ENCODE measurements around the gene GRM4.

GRM4 gene

DNA sequence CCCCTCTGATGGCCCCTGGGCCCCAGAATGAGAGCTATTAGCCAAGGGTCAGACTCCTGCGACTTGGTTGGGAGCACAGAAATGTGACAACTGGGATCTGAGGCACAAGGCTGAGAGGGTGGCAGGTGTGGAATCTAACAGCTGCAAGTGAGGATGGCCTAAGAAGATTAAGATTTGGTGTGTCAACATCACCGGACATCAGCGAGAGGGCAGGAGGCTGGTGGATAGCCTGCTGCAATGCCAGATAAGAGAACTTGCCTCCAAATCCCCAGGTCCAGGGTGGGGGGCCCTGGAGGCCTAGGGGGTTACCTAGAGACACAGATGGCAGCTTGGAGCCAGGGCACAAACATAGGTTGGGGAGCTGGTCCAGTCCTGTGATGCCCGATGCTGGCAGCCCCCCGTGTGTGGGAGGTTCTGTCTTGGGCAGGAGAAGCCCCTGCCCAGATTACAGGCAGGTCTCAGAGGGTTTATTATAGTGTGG lies 155.8 kb downstream of the GRM4 start:
- no peak for DNase-seq

DNA sequence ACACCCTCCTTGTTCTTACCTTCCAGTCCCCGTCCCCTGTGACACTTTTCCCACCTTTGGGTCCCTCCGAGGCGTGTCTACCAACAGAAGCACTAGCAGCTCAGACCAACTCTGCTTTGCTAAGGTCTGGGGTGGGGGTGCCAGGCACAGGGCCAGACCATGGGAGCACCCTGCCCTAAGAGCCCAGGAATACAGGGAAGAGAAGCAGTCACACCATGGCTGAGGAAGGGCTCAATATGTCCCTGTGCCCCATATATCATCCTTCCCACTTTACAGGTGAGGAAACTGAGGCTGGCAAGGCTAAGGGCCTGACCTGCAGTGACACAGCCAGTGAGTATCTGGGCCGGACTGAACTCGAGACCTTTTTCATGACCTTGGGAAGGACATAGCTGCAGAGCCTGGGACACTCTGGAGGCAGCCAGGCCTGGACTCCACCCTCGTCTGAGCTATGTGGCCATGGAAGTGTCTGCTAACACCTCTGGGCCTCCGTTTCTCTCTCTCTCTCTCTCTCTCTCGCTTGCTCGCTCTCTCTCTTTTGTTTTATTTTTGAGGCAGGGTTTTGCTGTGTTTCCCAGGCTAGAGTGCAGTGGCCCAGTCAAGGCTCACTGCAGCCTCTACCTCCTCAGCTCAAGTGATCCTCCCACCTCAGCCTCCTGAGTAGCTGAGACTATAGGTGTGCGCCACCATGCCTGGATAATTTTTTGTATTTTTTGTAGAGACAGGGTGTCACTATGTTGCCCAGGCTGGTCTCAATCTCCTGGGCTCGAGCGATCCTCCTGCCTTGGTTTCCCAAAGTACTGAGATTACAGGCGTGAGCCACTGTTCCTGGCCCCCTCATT lies 156.7 kb downstream of the GRM4 start:
- no peak for DNase-seq

DNA sequence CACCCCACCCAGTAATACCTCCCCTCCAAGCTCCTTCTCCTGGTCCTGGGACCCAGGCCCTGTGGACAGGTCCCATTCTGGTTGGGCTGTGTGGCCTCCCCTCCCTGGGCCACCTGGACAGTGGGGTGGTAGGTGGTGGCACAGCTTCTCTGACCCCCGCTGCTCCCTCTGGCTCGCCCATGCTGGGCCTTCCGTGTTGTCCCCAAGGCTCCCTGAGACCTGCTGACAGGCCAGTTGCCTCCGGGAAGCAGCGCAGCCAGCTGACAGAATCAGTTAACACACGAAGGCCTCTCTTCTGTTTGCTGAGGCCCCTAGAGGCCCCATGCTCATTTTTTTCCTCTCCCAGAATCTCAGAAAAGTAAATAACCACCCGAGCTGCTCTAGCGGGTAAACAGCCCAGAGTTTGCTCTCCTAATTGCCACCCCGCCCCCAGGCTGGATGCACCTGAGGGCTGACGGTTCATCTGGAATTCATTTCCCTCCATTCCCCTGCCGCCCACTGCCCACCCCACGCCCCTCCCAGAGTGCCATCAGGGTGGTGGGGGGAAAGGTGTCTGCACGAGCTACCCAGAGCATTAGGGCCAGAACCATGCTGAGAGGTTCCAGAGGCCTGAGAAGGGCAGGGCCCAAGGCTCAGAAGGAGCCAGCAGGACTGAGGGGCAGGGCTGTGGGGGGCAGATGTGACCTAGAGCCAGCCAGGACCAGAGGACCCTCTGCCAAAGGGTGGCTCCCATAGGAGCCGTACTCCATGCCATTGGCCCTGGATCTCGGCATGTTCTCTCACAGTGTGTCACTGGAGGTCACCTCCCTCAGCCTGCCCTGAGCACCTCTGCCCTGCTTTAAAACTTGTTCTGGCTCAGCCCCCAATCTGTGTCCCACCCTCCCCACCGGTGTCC lies 157.5 kb downstream of the GRM4 start:
- no peak for DNase-seq

DNA sequence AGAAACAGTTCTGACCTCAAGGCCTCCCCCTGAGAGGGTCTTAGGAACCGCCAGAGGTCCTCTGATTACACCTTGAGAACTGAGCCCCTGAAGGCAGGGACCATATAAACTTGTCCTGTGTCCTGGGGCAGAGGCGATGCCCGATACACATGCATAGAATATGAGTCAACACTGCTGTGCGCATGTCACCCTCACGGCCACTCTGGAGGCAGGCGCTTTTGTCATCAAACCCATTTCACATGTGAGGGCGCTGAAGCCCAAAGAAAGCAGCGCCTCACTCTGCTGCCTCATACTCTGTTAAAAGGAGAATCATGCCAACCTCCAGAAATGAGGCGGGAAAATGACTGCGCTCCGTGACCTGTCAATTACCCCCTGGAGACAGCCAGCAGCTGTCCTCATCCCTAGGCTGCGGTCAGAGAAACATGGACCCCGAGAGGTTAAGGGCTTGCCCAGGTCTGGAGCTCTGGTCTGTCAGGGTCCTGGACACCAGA lies 158.3 kb downstream of the GRM4 start:
- no peak for DNase-seq

DNA sequence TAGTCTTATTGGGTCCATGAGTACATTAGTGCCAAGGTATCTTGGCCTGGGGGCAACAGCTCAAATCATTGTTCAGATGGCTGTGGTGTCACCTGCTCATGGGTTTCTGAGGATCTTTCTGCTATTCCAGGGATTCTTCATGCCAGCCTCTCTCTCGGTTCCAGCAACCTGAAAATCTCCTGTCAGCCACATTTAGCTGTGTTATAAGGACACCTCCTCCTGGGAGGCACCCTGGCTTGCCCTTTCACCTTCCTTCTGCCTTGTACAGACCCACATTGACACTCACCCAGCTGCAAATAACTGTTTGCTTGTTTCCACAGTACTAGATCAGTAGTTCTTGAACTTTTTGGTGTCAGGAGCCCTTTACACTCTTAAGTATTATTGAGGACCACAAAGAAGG lies 159.9 kb downstream of the GRM4 start:
- DNase-seq, result no peak

DNA sequence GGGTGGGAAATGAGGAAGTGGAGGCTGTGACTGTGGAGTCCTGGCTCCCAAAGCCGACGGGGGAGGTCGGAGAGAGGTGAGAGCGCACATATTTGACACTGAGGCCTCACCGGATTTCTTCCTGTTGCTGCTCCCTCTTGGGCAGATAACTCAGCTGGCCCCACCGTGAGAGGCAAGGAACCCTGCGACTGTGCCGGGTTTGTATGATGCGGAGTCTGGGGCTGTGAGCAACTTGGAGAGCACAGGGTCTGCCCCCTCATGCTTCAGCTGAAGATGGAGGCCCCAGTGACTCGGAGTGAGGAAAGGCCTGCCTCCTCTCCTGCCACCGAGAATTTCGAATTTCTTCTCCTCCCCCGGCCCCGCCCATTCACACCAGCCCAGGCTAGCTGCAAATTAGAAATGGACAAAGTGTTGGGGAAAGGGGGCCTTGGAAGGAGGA lies 160.6 kb downstream of the GRM4 start:
- no peak for DNase-seq

DNA sequence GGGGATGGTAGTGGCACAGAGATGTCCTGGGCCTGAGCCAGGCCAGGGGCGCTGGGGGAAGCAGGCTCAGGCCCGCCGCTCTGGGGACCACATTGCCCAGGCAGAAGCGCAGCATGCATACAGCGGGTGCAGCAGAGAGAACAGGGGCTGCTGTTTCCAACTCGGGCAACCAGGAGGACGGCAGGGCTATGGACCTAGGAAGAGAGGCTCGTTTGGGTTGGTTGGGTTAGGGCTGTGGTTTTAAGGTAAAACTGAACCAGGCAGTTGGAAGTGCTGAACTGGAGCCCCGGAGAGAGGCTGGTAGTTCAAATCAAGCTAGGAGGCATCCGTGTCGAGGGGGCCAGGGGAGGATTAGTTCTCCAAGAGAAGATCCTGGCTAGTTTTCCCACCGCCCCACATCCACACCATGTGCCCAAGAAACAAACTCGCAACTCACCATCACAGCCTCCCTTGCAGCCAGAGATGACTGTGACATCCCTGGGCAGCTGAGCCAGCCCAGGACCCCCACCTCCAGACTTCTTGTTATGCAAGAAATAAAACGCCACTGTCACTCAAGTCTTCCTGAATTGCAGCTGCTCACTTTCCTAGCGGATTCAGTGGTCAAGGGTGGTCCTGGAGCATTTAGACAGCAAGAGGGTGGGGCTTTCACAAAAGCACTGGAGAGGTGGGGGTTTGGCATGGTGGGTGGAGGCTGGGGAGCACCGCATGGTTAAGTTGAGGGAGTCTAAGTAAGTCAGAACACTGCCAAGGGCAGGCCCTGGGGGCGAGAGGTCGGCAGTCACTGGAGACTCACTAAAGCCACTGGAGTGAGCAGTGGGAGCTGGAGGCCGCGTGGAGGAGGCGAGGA lies 161.2 kb downstream of the GRM4 start:
- no peak for DNase-seq

DNA sequence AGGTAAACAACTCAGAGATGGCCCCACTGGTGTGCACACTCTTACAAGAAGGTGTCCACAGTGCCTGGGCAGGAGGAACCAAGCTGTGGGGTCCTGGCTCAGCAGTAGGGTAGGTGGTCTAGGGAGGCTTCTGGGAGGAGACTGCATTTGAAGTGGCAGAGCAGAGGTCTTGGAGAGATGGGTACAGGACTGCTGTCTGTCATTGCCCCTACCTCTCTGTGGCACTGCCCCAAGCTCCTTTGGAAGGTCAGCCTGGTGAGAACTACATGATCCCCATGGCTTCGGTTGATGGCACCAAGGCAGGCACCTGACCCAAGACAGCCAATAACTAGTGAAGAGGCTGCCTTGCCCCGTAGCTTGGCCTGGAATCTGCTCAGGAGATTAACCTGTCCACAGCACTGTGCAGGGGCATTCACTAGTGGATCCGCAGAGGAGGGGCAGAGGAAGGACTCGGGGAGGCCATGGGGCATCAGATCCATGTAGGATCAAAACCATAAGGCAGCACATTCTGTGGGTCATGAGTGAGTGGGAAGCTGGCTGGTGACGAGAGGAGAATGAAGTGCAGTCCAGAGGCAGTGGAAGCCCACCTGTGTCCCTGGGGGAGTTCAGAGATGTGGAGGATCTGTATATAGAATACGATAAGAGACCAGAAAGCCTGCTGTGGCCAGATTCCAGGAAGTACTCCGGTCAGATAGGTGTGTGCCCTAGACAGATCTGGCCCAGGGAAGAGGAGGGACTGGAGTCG lies 162.0 kb downstream of the GRM4 start:
- no peak for DNase-seq

DNA sequence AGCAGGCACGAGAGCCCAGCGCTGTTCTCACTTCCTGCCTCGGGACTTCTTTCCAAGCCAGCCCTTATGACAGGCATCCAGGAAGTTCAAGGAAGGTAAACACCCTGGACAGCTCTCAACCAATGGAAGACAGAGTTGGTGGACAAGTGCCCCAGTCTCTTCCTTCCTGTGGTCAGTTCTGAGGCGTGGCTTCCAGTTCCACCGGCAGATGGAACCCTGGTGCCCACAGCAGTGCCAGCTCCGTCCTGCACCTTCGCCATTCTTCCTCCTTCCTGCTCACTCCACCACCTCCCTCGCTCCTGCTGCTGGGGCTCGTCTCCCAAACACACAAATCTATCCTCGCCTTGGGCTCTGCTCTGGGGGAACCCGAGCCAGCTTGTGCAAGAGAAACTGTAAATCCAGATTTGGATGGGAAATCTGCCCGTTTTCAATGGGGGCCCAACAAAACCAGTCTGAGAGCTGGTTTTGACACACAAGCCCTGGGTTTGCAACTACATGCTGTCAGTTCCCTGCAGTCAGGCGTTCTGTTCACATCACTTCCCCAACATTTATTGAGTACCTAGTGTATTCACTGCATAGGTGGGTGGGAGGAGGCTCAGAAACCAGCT lies 162.7 kb downstream of the GRM4 start:
- no peak for DNase-seq

DNA sequence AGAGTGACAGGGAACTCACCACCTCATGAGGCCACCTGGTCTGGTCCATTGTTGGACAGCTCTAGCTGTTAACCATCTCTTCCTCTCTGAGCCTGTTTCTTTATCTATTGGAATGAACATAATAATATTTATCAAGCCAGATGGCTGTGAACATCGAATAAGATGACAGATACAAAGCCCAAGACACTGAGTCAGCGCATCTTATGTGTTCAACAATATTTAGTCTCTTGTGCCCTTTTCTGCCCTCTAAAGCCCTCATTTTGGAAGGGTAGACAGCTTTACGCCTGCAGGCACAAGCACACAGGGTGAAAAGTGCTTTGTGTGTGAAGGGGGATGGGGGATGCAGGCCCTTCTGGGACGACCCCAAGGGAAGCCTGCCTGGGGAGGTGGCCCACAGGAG lies 164.0 kb downstream of the GRM4 start:
- DNase-seq, result no peak

DNA sequence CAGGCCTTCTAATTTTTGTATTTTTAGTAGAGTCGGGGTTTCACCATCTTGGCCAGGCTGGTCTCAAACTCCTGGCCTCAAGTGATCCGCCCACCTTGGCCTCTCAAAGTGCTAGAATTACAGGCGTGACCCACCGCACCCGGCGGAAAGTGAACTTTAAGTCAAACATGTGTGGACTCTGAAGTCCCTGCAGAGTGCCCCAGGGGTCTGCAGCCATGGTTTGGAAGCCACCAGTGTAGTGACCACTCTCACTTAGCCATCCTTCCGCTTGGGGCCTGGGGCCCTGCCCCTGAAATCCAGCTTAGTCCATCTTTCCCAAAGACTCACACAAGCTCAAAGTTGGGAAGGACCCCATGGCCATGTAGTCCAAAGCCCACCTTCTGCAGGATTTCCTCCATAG lies 164.5 kb downstream of the GRM4 start:
- no peak for DNase-seq

DNA sequence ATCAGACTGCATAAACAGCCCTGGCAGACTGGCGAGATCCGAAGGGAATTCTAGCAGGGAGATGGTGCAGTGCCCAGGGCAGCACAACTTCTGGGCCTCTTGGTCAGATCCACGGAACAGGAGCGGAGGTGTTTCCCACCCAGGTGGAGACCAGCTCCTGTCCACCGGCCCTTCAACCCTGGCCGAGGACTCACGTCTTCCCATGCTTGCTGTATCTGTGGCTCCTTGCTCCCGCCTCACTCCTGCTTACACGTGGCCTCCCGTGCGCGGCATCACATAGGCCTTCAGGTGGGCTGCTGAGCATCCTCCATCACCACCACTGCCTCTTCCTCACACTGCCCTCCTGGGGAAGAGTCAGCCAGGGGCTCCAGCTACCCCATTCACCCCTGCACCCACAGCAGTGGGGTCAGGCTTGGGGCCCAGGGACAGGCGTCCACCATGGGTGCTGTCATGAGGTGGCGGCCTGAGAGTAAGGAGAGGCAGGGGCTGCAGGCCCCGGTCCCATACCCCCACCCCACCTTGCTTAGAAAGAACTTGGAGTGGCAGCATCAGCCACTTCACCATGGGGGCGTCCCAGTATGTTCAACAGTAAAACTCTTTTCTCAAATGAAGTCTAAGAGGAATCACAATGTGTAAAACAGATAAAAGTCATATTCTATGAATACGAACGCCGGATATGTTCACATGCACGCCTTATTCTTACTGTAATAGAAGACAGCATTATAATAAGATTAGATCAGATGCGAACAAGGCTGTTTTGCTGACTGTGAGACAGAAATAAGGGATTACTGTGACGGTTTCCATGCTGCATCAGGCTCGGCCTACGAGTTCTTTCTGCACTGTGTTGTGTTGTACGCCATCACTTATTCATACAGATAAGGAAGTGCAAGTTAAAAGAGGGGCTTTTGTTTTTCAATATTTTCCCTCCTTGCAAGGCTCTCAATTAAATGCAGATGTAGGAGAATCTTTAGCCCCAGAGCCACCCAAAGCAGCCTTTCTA lies 165.4 kb downstream of the GRM4 start:
- DNase-seq, result no peak

DNA sequence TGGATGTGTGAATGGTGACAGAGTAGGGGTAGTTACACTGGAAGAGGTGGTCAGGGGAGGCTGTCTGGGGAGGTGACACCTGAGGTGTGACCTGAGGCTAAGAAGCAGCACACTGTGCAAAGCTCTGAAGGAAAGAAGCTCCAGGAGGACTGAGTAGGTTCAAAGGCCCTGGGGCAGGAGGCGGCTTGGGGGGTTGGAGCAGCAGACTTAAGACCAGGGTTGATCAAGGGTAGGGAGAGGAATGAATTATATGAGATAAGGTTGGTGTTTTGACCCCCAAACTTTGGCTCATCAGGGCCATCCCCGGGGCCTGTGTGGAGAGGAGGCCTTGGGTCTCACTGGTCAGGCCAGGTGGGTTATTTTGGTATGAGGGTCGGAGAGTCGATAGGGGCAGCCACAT lies 166.1 kb downstream of the GRM4 start:
- DNase-seq, result no peak

DNA sequence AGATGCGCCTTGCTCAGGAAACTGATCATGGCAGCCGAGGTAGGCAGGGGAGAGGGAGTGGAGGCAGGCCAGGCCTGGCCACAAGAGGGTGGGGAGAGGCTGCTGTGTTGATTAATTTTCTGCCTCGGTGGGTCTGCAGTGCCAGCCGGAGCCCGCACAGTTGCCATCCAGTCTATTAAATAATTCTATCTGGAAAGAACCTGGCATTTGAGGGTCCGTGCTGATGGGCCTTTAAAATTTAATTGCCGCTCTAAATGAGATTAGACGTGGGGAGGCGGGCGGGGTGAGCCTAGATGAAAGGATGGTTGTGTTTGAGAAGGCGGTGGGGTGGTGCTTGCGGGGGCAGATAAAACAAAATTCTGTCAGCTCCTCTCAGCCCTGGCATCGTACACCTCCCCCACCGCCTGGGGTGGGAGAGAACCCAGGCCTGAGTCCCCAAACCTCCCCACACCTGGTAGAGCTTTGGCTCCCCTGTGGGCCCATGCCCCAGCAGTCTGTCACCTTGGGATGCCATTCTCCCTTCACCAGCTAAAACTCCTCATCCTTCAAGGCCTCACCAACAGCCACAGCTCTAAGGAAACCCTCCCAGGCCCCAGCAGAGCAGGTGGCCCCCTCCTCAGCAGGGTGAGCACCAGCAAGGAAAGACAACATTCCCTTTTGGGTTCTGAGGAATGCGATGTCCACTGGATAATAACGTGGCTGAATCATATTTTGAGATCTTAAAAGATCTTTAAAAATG lies 167.3 kb downstream of the GRM4 start:
- DNase-seq, result no peak

DNA sequence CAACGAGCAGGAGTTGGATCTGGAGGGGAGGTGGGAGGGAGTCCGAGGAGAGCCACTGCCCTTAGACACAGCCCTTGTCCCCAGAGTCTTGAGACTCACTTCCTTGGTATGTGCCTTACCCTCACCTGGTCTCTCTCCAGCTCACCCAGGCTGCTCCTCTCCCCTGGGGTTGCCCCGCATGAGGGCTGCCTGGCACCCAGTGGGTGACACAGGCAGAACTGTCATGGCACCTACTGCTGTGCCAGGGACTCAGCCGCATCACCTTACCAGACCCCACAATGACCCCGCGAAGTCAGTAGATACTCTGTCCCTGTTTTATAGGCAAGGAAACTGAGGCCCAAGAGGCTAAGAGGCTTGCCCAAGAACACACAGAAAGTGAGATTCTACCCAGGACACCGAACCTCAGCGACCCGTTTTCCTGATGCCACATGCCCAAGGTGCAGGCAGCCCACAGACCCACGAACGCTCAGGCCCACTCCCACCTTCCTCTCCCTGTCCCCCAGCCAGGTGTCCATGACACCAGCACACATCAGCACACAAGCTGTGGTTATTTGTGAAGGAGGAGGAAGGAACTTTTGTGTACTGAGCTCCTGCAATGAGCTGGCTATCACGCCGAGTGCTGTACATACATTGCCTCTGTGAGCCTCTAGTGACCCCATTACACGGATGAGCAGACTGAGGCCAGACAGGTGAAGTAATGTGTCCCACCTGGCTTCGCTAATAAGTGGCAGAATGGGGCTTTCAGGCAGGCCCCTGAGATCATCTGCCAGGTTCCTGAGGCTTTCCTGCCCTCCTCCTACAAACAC lies 168.1 kb downstream of the GRM4 start:
- DNase-seq, result no peak

DNA sequence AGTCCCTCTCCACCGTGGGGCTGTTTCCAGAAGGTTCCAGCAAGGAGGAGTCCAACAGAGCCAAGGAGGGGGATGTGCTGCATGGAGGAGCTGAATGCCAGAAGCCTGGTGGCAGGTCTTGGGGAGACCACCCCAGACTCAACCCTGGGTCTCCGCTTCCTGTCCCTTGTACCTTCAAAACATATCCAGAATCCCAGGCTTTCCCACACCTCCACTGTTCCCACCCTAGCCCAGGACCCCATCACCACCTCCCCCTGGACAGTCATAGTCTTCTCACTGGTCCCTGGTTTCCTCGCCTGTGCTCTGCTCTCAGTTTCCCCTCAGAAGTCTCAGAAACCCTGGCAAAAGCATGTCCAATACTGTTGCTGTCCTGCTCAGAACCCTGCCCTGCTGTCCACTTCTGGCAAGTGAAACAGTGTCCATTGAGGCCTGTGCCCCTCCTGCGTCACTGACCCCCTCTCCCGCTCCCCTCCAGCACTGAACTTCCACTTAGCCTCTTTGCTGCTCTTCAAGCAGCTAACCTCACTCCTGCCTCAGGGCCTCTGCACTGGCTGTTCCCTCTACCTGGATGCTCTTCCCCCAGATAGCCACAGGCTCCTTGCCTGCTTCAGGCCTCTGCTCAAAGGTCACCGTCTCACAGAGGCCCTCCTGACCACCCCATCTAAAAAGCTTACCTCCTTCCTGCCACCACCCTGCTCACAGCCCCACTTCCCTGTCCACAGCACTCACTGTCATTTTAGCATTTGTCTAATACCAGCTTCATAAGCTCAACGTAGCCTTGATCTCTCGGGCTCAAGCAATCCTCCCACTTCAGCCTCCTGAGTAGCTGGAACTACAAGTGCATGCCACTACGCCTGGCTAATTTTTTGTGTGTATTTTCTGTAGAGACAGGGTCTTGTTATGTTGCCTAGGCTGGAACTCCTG lies 169.2 kb downstream of the GRM4 start:
- DNase-seq, result no peak

DNA sequence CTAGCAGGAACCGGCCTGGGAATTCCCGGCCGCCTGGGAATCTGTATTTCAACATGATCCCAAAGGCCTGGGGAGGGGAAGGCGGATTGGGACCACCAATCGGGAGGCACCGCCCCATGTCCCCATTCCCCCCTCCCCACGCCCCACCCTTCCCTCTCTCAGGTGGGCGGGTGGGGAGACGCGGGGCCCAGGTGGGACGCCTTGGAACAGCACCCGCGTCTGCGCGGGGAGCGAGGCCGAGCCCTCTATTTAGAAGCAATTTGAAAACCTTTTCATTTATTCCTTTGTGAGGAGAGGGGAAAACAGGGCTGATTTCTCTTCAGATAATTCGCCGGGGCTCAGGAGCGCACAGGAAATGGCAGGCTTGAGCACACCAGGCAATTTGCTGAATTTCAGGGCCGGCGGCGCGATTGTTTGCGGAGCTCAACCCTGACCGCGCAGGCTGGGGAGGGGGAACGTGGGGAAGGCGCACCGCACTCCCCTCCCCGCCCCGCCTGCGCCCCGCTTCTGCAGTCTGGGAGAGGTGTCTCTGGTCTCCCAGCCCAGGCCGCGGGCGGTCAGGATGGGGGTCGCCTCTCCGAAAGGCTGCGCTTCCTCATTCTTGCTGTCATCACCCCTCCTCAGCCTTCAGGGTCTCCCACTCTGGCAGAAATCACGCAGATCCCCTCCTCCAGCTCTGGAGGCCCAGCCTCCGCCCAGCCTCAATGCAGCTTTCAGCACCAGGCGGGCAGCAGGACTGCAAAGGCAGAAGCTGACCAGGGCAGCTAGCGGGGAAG lies 170.0 kb downstream of the GRM4 start:
- no peak for DNase-seq
